Measurements from ENCODE around the gene PNKP. TPM values are rescaled to one million over a fixed set of nuclear protein-coding genes. Genes with fewer than 3 reads are reported as not detected.

PNKP gene
- total and polyA plus RNA-seq, 9 of the 15 experiments (the other 6 are each of a cell fraction or from before 2014, with no cell fraction given): 2.8 to 85.4 (median 25.3) TPM

DNA sequence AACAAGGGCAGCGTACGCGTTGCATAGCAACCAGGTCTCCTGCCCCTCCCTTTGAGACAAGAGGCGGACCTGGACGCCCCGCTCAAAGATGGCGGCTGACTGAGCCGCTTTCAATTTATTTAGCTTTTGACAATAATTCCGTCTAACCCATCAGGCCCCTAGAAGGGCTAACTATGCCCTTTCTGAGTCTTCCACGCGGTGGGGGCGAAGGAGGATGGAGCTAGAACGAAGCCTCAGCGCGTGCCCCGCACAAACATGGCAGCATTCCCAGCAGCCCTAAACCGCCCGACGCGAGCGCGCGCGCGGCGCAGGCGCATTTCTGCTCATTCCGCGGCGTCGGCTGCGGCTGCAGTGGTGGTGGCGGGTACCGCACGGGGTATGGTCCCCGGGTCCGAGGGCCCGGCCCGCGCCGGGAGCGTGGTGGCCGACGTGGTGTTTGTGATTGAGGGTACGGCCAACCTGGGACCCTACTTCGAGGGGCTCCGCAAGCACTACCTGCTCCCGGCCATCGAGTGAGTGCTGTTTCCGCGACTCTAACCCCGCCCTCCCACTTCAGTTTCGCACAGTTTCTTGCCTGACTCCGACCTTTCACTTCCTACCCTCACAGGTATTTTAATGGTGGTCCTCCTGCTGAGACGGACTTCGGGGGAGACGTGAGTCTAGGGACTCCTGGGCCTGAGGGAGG lies 49.3 kb downstream of the PNKP start, which contains the start of gene MED25 (continued):
- TF ChIP-seq, protein P1, sequence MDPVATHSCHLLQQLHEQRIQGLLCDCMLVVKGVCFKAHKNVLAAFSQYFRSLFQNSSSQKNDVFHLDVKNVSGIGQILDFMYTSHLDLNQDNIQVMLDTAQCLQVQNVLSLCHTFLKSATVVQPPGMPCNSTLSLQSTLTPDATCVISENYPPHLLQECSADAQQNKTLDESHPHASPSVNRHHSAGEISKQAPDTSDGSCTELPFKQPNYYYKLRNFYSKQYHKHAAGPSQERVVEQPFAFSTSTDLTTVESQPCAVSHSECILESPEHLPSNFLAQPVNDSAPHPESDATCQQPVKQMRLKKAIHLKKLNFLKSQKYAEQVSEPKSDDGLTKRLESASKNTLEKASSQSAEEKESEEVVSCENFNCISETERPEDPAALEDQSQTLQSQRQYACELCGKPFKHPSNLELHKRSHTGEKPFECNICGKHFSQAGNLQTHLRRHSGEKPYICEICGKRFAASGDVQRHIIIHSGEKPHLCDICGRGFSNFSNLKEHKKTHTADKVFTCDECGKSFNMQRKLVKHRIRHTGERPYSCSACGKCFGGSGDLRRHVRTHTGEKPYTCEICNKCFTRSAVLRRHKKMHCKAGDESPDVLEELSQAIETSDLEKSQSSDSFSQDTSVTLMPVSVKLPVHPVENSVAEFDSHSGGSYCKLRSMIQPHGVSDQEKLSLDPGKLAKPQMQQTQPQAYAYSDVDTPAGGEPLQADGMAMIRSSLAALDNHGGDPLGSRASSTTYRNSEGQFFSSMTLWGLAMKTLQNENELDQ (CRISPR knock-in tag; IDR thresholded peaks at IDR 0.05; ENCODE audit: borderline replicate concordance): 0 out of 2 replicates have a peak, but pooled peaks have one; percentile 18
- TF ChIP-seq, protein P2, sequence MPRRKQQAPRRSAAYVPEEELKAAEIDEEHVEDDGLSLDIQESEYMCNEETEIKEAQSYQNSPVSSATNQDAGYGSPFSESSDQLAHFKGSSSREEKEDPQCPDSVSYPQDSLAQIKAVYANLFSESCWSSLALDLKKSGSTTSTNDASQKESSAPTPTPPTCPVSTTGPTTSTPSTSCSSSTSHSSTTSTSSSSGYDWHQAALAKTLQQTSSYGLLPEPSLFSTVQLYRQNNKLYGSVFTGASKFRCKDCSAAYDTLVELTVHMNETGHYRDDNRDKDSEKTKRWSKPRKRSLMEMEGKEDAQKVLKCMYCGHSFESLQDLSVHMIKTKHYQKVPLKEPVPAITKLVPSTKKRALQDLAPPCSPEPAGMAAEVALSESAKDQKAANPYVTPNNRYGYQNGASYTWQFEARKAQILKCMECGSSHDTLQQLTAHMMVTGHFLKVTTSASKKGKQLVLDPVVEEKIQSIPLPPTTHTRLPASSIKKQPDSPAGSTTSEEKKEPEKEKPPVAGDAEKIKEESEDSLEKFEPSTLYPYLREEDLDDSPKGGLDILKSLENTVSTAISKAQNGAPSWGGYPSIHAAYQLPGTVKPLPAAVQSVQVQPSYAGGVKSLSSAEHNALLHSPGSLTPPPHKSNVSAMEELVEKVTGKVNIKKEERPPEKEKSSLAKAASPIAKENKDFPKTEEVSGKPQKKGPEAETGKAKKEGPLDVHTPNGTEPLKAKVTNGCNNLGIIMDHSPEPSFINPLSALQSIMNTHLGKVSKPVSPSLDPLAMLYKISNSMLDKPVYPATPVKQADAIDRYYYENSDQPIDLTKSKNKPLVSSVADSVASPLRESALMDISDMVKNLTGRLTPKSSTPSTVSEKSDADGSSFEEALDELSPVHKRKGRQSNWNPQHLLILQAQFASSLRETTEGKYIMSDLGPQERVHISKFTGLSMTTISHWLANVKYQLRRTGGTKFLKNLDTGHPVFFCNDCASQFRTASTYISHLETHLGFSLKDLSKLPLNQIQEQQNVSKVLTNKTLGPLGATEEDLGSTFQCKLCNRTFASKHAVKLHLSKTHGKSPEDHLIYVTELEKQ (CRISPR knock-in tag; IDR thresholded peaks at IDR 0.05): no peak
- TF ChIP-seq RBBP5 (IDR thresholded peaks at IDR 0.05; ENCODE audit: borderline replicate concordance, insufficient read depth, low read length, poor library complexity, severe bottlenecking) (peak; percentile 61), ZBTB8A (IDR thresholded peaks at IDR 0.05; ENCODE audit: partially characterized antibody) (no peak), ZFP30 (CRISPR knock-in tag; IDR thresholded peaks at IDR 0.05; ENCODE audit: borderline replicate concordance) (no peak), IFI16 (CRISPR knock-in tag; IDR thresholded peaks at IDR 0.05) (no peak), KLF16 (IDR thresholded peaks at IDR 0.05) (no peak), TARDBP (IDR thresholded peaks at IDR 0.05) (0 out of 2 replicates have a peak, but pooled peaks have one; percentile 38), SUPT5H (IDR thresholded peaks at IDR 0.05) (peak; percentile 79), ZNF217 (CRISPR knock-in tag; IDR thresholded peaks at IDR 0.05) (no peak), MTF1 (CRISPR knock-in tag; IDR thresholded peaks at IDR 0.05; ENCODE audit: borderline replicate concordance) (no peak), FOXP1 (CRISPR knock-in tag; IDR thresholded peaks at IDR 0.05) (no peak), PHF21A (IDR thresholded peaks at IDR 0.05; ENCODE audit: borderline replicate concordance, low read depth) (no peak)
- TF ChIP-seq, protein P3, sequence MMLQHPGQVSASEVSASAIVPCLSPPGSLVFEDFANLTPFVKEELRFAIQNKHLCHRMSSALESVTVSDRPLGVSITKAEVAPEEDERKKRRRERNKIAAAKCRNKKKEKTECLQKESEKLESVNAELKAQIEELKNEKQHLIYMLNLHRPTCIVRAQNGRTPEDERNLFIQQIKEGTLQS (IDR thresholded peaks at IDR 0.05): no peak
- TF ChIP-seq, protein P3 (CRISPR knock-in tag; conservative IDR thresholded peaks at IDR 0.05): no peak
- TF ChIP-seq, protein P4, sequence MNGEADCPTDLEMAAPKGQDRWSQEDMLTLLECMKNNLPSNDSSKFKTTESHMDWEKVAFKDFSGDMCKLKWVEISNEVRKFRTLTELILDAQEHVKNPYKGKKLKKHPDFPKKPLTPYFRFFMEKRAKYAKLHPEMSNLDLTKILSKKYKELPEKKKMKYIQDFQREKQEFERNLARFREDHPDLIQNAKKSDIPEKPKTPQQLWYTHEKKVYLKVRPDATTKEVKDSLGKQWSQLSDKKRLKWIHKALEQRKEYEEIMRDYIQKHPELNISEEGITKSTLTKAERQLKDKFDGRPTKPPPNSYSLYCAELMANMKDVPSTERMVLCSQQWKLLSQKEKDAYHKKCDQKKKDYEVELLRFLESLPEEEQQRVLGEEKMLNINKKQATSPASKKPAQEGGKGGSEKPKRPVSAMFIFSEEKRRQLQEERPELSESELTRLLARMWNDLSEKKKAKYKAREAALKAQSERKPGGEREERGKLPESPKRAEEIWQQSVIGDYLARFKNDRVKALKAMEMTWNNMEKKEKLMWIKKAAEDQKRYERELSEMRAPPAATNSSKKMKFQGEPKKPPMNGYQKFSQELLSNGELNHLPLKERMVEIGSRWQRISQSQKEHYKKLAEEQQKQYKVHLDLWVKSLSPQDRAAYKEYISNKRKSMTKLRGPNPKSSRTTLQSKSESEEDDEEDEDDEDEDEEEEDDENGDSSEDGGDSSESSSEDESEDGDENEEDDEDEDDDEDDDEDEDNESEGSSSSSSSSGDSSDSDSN (IDR thresholded peaks at IDR 0.05; ENCODE audit: borderline replicate concordance in 1 of 2, low read depth in 2 of 2, low read length in 2 of 2): no peak
- TF ChIP-seq, protein P5, sequence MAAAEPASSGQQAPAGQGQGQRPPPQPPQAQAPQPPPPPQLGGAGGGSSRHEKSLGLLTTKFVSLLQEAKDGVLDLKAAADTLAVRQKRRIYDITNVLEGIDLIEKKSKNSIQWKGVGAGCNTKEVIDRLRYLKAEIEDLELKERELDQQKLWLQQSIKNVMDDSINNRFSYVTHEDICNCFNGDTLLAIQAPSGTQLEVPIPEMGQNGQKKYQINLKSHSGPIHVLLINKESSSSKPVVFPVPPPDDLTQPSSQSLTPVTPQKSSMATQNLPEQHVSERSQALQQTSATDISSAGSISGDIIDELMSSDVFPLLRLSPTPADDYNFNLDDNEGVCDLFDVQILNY (CRISPR knock-in tag; IDR thresholded peaks at IDR 0.05): no peak
